ENCODE measurements around the gene FOXN1.

- no peak for TF ChIP-seq SREBF1 (IDR thresholded peaks at IDR 0.05; ENCODE audit: low read length)
- TF ChIP-seq, protein P1, sequence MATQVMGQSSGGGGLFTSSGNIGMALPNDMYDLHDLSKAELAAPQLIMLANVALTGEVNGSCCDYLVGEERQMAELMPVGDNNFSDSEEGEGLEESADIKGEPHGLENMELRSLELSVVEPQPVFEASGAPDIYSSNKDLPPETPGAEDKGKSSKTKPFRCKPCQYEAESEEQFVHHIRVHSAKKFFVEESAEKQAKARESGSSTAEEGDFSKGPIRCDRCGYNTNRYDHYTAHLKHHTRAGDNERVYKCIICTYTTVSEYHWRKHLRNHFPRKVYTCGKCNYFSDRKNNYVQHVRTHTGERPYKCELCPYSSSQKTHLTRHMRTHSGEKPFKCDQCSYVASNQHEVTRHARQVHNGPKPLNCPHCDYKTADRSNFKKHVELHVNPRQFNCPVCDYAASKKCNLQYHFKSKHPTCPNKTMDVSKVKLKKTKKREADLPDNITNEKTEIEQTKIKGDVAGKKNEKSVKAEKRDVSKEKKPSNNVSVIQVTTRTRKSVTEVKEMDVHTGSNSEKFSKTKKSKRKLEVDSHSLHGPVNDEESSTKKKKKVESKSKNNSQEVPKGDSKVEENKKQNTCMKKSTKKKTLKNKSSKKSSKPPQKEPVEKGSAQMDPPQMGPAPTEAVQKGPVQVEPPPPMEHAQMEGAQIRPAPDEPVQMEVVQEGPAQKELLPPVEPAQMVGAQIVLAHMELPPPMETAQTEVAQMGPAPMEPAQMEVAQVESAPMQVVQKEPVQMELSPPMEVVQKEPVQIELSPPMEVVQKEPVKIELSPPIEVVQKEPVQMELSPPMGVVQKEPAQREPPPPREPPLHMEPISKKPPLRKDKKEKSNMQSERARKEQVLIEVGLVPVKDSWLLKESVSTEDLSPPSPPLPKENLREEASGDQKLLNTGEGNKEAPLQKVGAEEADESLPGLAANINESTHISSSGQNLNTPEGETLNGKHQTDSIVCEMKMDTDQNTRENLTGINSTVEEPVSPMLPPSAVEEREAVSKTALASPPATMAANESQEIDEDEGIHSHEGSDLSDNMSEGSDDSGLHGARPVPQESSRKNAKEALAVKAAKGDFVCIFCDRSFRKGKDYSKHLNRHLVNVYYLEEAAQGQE (IDR thresholded peaks at IDR 0.05; ENCODE audit: low read depth, low read length), result no peak
- TF ChIP-seq RAD21 (IDR thresholded peaks at IDR 0.05; ENCODE audit: insufficient read depth, low read depth, low read length), result no peak
Measured at GRCh38 chr17:28523876-28524275, 17.7 kb downstream of the FOXN1 start.

Data from GM12878 (cell line).